Uterus (tissue), 2 donors: Measurements from ENCODE around the gene TMCO1.

Source experiments
- CTCF ChIP-seq, 4 experiments: fragments of 200-600 bp in 2 of 4; fragments of 450-650 bp in 2 of 4; sonication (generic) in 2 of 4; IDR thresholded peaks; one replicate each; pipeline ENCODE4 v1.5.1; 2016 to 2019; ENCODE audit warnings: antibody characterized with exemption in 4 of 4, mild to moderate bottlenecking in 2 of 4, moderate library complexity in 1 of 4
- POLR2A ChIP-seq, 2 donors: fragments of 450-650 bp; IDR thresholded peaks; one replicate each; pipeline ENCODE4 v1.6.1; 2016; ENCODE audit warnings: antibody characterized with exemption in 2 of 2, mild to moderate bottlenecking in 1 of 2, moderate library complexity in 1 of 2

GRCh38 chr1:165762725-165763124 lies 5.9 kb downstream of the TMCO1 start:
- no peak for TF ChIP-seq CTCF (IDR thresholded peaks at IDR 0.05)
- TF ChIP-seq POLR2A (IDR thresholded peaks at IDR 0.05), result no peak
